Measurements from ENCODE around the gene HAUS3.

DNA sequence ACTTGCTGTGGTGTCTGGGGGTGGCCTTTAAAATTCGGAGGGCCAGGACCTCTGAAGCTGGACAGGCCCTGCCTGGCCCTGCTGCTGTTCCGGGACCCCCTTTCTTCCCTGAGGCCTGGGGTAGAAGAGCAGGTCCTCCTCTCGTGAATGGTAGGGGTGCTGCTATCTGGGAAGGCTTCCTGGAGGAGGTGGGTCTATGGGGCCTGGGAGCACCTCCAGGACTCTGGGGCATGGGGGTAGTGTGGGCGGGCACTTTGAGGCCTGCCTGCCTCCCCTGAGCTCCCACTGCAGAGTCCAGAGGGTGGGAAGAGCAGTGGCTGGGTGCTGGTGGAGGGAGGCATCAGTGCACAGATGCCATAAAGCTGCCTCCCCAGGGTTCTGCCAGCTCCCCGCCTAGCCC, 24.9 kb upstream of the HAUS3 start:
- TF ChIP-seq, protein P1, sequence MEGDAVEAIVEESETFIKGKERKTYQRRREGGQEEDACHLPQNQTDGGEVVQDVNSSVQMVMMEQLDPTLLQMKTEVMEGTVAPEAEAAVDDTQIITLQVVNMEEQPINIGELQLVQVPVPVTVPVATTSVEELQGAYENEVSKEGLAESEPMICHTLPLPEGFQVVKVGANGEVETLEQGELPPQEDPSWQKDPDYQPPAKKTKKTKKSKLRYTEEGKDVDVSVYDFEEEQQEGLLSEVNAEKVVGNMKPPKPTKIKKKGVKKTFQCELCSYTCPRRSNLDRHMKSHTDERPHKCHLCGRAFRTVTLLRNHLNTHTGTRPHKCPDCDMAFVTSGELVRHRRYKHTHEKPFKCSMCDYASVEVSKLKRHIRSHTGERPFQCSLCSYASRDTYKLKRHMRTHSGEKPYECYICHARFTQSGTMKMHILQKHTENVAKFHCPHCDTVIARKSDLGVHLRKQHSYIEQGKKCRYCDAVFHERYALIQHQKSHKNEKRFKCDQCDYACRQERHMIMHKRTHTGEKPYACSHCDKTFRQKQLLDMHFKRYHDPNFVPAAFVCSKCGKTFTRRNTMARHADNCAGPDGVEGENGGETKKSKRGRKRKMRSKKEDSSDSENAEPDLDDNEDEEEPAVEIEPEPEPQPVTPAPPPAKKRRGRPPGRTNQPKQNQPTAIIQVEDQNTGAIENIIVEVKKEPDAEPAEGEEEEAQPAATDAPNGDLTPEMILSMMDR (IDR thresholded peaks at IDR 0.05), result no peak
- no peak for TF ChIP-seq EZH2phosphoT487 (IDR thresholded peaks at IDR 0.05)
- TF ChIP-seq EZH2 (IDR thresholded peaks at IDR 0.05), result no peak

Measured in neural progenitor cell (in vitro differentiated cells).